ENCODE data around the gene P2RX1.

P2RX1 gene

GRCh38 chr17:3851461-3852100, 64.7 kb downstream of the P2RX1 start:
- no peaks in the 10 kb centered on the region for H3K79me2 ChIP-seq (ENCODE audit: insufficient read depth, low read length)
- H3K4me3 ChIP-seq (ENCODE audit: low read depth, low read length, poor library complexity, severe bottlenecking) = no peak overlapping the region
- H3K36me3 ChIP-seq (ENCODE audit: insufficient read depth, low read length) = no peaks in the 10 kb centered on the region
- no peaks in the 10 kb centered on the region for H3K4me1 ChIP-seq (ENCODE audit: insufficient read depth, low read length, severe bottlenecking)
- TF ChIP-seq CTCF (IDR thresholded peaks at IDR 0.05; ENCODE audit: low read length) = no peak
- no peak for TF ChIP-seq EZH2 (IDR thresholded peaks at IDR 0.05; ENCODE audit: borderline replicate concordance, low read length)
- H3K27me3 ChIP-seq (ENCODE audit: insufficient read depth, low read length) = peaks cover 4% of the 10 kb centered on the region; the same call in 1 of the 2 replicates
- H3K27ac ChIP-seq (ENCODE audit: low read depth, low read length, poor library complexity, severe bottlenecking) = no peak overlapping the region
- H3K9ac ChIP-seq (ENCODE audit: low read length) = no peak overlapping the region
- H2AFZ ChIP-seq (ENCODE audit: low read length) = no peak overlapping the region
- no peaks in the 10 kb centered on the region for H3K9me2 ChIP-seq (ENCODE audit: low read depth, low read length)
- no peak overlapping the region for H3K4me2 ChIP-seq (ENCODE audit: low read length)
- no peaks in the 10 kb centered on the region for H3K9me3 ChIP-seq (ENCODE audit: low read length)
- H3F3A ChIP-seq (ENCODE audit: insufficient read depth, low read length) = no peaks in the 10 kb centered on the region
- no peaks in the 10 kb centered on the region for H4K20me1 ChIP-seq (ENCODE audit: insufficient read depth, low read length)

DNA sequence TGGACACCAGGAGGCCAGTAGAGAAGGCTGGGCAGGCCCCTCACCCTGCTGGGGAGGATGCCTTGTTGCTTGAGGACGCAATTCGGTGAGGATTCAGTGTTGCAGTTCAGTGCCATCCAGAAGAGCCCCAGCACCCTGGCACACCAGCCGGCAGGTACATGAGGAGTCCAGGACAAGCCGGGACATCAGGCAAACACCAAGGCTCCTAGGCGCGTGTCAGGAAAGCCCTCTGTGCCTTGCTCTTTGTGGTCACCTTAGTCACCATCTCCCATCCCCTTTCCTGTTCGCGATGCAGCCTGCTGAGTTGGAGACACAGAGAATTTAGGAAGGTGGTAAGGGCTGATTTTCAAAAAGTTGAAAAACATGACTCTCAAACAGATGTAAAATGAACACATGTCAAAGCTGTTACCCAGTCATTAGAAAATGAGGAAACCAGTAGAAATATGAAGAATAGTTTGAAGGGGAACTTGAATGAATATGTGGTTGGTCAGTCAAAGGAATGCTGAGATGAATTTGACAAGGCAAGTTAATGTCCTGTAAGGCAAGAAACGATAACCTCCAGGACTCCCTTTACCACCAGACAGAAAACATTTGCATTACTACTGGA, 67.9 kb downstream of the P2RX1 start:
- no peak overlapping the region for H3K9ac ChIP-seq (ENCODE audit: low read length)

DNA sequence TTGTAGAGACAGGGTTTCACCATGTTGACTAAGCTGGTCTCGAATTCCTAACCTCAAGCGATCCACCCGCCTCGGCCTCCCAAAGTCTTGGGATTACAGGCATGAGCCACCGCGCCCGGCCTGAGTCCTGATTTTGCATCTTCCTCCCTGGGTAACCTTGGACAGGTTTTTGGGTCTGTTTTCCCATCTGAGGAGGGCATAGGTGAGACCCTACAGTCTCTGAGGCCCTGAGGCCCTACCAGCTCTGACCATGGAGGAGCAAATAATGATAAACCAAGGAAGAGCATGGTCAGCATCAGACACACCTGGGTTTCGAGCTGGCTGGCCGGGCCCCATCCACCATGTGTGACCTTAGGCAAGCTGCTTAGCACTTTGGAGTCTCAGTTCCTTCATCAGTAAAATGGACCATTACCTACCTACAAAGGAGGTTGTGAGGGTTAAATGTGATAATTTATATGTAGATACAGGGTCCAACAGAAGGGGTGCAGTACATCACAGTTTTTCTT, 69.0 kb downstream of the P2RX1 start:
- no peaks in the 10 kb centered on the region for H3K9me2 ChIP-seq (ENCODE audit: low read depth, low read length)
- no peak overlapping the region for H3K27ac ChIP-seq (ENCODE audit: low read depth, low read length, poor library complexity, severe bottlenecking)
- TF ChIP-seq CTCF (IDR thresholded peaks at IDR 0.05; ENCODE audit: low read length) (no peak), EZH2 (IDR thresholded peaks at IDR 0.05; ENCODE audit: borderline replicate concordance, low read length) (no peak)
- no peak overlapping the region for H3K4me3 ChIP-seq (ENCODE audit: low read depth, low read length, poor library complexity, severe bottlenecking)
- H3F3A ChIP-seq (ENCODE audit: insufficient read depth, low read length) = no peaks in the 10 kb centered on the region
- no peaks in the 10 kb centered on the region; the same call in 1 of the 2 replicates for H3K79me2 ChIP-seq (ENCODE audit: insufficient read depth, low read length)
- no peaks in the 10 kb centered on the region for H4K20me1 ChIP-seq (ENCODE audit: insufficient read depth, low read length)
- H3K9ac ChIP-seq (ENCODE audit: low read length) = no peak overlapping the region
- peaks cover 17% of the 10 kb centered on the region for H3K4me1 ChIP-seq (ENCODE audit: insufficient read depth, low read length, severe bottlenecking)
- peaks cover 4% of the 10 kb centered on the region; the same call in 1 of the 2 replicates for H3K27me3 ChIP-seq (ENCODE audit: insufficient read depth, low read length)
- no peak overlapping the region for H3K4me2 ChIP-seq (ENCODE audit: low read length)
- no peak overlapping the region for H2AFZ ChIP-seq (ENCODE audit: low read length)
- no peaks in the 10 kb centered on the region for H3K9me3 ChIP-seq (ENCODE audit: low read length)
- peaks cover 16% of the 10 kb centered on the region for H3K36me3 ChIP-seq (ENCODE audit: insufficient read depth, low read length)

More for the DNA sequence above, 67.9 kb downstream of the P2RX1 start:
- H3F3A ChIP-seq (ENCODE audit: insufficient read depth, low read length) = no peaks in the 10 kb centered on the region
- no peak overlapping the region for H3K4me2 ChIP-seq (ENCODE audit: low read length)
- no peaks in the 10 kb centered on the region for H3K9me2 ChIP-seq (ENCODE audit: low read depth, low read length)
- no peak overlapping the region for H3K4me3 ChIP-seq (ENCODE audit: low read depth, low read length, poor library complexity, severe bottlenecking)
- no peaks in the 10 kb centered on the region; the same call in 1 of the 2 replicates for H3K79me2 ChIP-seq (ENCODE audit: insufficient read depth, low read length)
- H3K36me3 ChIP-seq (ENCODE audit: insufficient read depth, low read length) = peaks cover 5% of the 10 kb centered on the region; the same call in 1 of the 2 replicates
- H4K20me1 ChIP-seq (ENCODE audit: insufficient read depth, low read length) = no peaks in the 10 kb centered on the region
- no peaks in the 10 kb centered on the region for H3K9me3 ChIP-seq (ENCODE audit: low read length)
- peaks cover 4% of the 10 kb centered on the region; the same call in 1 of the 2 replicates for H3K27me3 ChIP-seq (ENCODE audit: insufficient read depth, low read length)
- H2AFZ ChIP-seq (ENCODE audit: low read length) = no peak overlapping the region
- H3K4me1 ChIP-seq (ENCODE audit: insufficient read depth, low read length, severe bottlenecking) = peaks cover 14% of the 10 kb centered on the region
- no peak overlapping the region for H3K27ac ChIP-seq (ENCODE audit: low read depth, low read length, poor library complexity, severe bottlenecking)
- TF ChIP-seq CTCF (IDR thresholded peaks at IDR 0.05; ENCODE audit: low read length) (no peak), EZH2 (IDR thresholded peaks at IDR 0.05; ENCODE audit: borderline replicate concordance, low read length) (no peak)
